H1 (cell line): Measurements from ENCODE around the gene HMGN1. TPM values are rescaled to one million over a fixed set of nuclear protein-coding genes. Genes with fewer than 3 reads are reported as not detected.

ENCODE experiments used
- CTCF ChIA-PET: fragments of 300-600 bp; sonication (Branson Sonifier 250); formaldehyde crosslinking; loops from one replicate; lab custom pipeline; 2021; ENCODE audit not compliant: partially characterized antibody; lab: Charles Lee
- POLR2A ChIA-PET: fragments of 300-600 bp; sonication (Branson Sonifier 250); formaldehyde crosslinking; loops from one replicate; lab custom pipeline; 2021; ENCODE audit warnings: inconsistent platforms; ENCODE audit not compliant: partially characterized antibody; lab: Charles Lee
- DNase-seq, 2 experiments: peaks; one replicate each; pipeline versions ENCODE4 v3.0.0 to v3.0.0-alpha.2; 2010 to 2022; ENCODE audit warnings: low spot score in 2 of 2, low read depth in 1 of 2, mixed read lengths in 1 of 2
- FAIRE-seq: peaks from 2 replicates; lab custom pipeline; 2011; peaks lifted over from hg19 to GRCh38; lab: Jason Lieb, UNC
- H2AFZ ChIP-seq: 2 replicates; pipeline ENCODE4 v1.8.1; 2012; ENCODE audit warnings: low read length, inconsistent platforms
- H2AK5ac ChIP-seq: 2 replicates; pipeline ENCODE4 v1.6.1; 2013; ENCODE audit warnings: low read depth, low read length
- H2BK120ac ChIP-seq: replicated peaks from 2 replicates; pipeline ENCODE3; 2013; ENCODE audit warnings: low read depth, low read length, inconsistent platforms
- H2BK12ac ChIP-seq: 2 replicates; pipeline ENCODE4 v1.6.1; 2013; ENCODE audit warnings: low read depth, low read length
- H2BK15ac ChIP-seq: 2 replicates; pipeline ENCODE4 v1.6.1; 2013; ENCODE audit warnings: low read length
- H2BK20ac ChIP-seq: 2 replicates; pipeline ENCODE4 v1.6.1; 2013; ENCODE audit warnings: low read length
- H2BK5ac ChIP-seq: 2 replicates; pipeline ENCODE4 v1.6.1; 2013; ENCODE audit warnings: low read depth, low read length
- H3K14ac ChIP-seq: 2 replicates; pipeline ENCODE4 v1.6.1; 2013; ENCODE audit warnings: inconsistent platforms; ENCODE audit not compliant: insufficient read length
- H3K18ac ChIP-seq: 2 replicates; pipeline ENCODE4 v1.6.1; 2013; ENCODE audit warnings: low read length; ENCODE audit errors: extremely low read depth
- H3K23ac ChIP-seq: 2 replicates; pipeline ENCODE4 v1.6.1; 2013; ENCODE audit warnings: inconsistent platforms; ENCODE audit not compliant: insufficient read length
- H3K23me2 ChIP-seq: 2 replicates; pipeline ENCODE4 v1.6.1; 2013; ENCODE audit warnings: low read depth, low read length
- H3K27ac ChIP-seq: 2 replicates; pipeline ENCODE4 v1.6.1; 2011; ENCODE audit warnings: low read depth, low read length, inconsistent platforms
- H3K27me3 ChIP-seq, 4 experiments: replicated peaks in 1 of 4; 1 replicate in 1 of 4; 2 replicates in 3 of 4; pipeline versions ENCODE4 v1.6.1 to v1.8.1; 2011 to 2013; ENCODE audit warnings: low read length in 3 of 4, mild to moderate bottlenecking in 3 of 4, inconsistent platforms in 2 of 4, mixed read lengths in 2 of 4, moderate library complexity in 1 of 4; ENCODE audit not compliant: control insufficient read depth in 3 of 4, insufficient read depth in 3 of 4; ENCODE audit errors: extremely low read depth in 1 of 4
- H3K36me3 ChIP-seq, 4 experiments: 2 replicates each; pipeline versions ENCODE4 v1.6.1 to v1.8.1; 2011 to 2013; ENCODE audit warnings: mild to moderate bottlenecking in 4 of 4, low read length in 3 of 4, moderate library complexity in 2 of 4, control low read depth in 1 of 4, inconsistent platforms in 1 of 4; ENCODE audit not compliant: insufficient read depth in 4 of 4, control insufficient read depth in 2 of 4
- H3K4ac ChIP-seq: replicated peaks from 2 replicates; pipeline ENCODE3; 2013; ENCODE audit warnings: low read length, low read depth, mixed read lengths, inconsistent platforms; ENCODE audit not compliant: insufficient read length
- H3K4me1 ChIP-seq, 4 experiments: replicated peaks in 1 of 4; 1 replicate in 1 of 4; 2 replicates in 3 of 4; pipeline versions ENCODE4 v1.6.1 to v1.8.1; 2011 to 2013; ENCODE audit warnings: low read length in 3 of 4, inconsistent platforms in 2 of 4, mixed read lengths in 1 of 4; ENCODE audit not compliant: insufficient read depth in 4 of 4, control insufficient read depth in 3 of 4
- H3K4me2 ChIP-seq, 2 experiments: 2 replicates each; pipeline versions ENCODE4 v1.6.1 to v1.8.1; 2011 to 2013; ENCODE audit warnings: low read depth in 2 of 2, low read length in 2 of 2, control low read depth in 1 of 2, inconsistent platforms in 1 of 2, mild to moderate bottlenecking in 1 of 2; ENCODE audit not compliant: insufficient read depth in 1 of 2
- H3K4me3 ChIP-seq, 4 experiments: fragments of 200-600, 300-600 bp in 1 of 4; sonication (generic), shearing (Covaris generic), sonication (Bioruptor Twin) in 1 of 4; 2 replicates each; pipeline versions ENCODE4 v1.5.1 to v1.8.1; 2011 to 2016; ENCODE audit warnings: low read length in 4 of 4, low read depth in 3 of 4, control low read depth in 2 of 4, inconsistent platforms in 2 of 4, mild to moderate bottlenecking in 2 of 4, mixed read lengths in 1 of 4, moderate library complexity in 1 of 4; ENCODE audit not compliant: insufficient read depth in 2 of 4; ENCODE audit errors: extremely low read depth in 1 of 4
- H3K56ac ChIP-seq: replicated peaks from 2 replicates; pipeline ENCODE3; 2013; ENCODE audit warnings: low read depth, mild to moderate bottlenecking, mixed read lengths, low read length, inconsistent platforms; ENCODE audit not compliant: insufficient read length
- H3K79me1 ChIP-seq: 2 replicates; pipeline ENCODE4 v1.6.1; 2013; ENCODE audit warnings: low read depth, low read length, control low read depth
- H3K79me2 ChIP-seq, 2 experiments: 2 replicates each; pipeline versions ENCODE4 v1.6.1 to v1.8.1; 2012 to 2013; ENCODE audit warnings: low read length in 2 of 2, mild to moderate bottlenecking in 2 of 2, inconsistent platforms in 1 of 2; ENCODE audit not compliant: insufficient read depth in 2 of 2, control insufficient read depth in 1 of 2
- H3K9ac ChIP-seq, 4 experiments: replicated peaks in 1 of 4; 1 replicate in 1 of 4; 2 replicates in 3 of 4; pipeline versions ENCODE4 v1.6.1 to v1.8.1; 2011 to 2013; ENCODE audit warnings: low read depth in 3 of 4, low read length in 3 of 4, control low read depth in 2 of 4, mild to moderate bottlenecking in 2 of 4, moderate library complexity in 2 of 4, inconsistent platforms in 1 of 4; ENCODE audit errors: extremely low read depth in 1 of 4
- H3K9me3 ChIP-seq, 2 experiments: 2 replicates each; pipeline versions ENCODE4 v1.6.1 to v1.8.1; 2012 to 2013; ENCODE audit warnings: mild to moderate bottlenecking in 2 of 2, moderate library complexity in 2 of 2, control low read depth in 1 of 2, inconsistent platforms in 1 of 2, low read depth in 1 of 2, low read length in 1 of 2, mixed read lengths in 1 of 2; ENCODE audit not compliant: insufficient read depth in 2 of 2
- H4K20me1 ChIP-seq, 2 experiments: replicated peaks in 1 of 2; 2 replicates each; pipeline versions ENCODE3 to v1.8.1; 2011 to 2013; ENCODE audit warnings: inconsistent platforms in 2 of 2, low read length in 2 of 2, mild to moderate bottlenecking in 1 of 2; ENCODE audit not compliant: insufficient read depth in 2 of 2, control insufficient read depth in 1 of 2
- H4K5ac ChIP-seq: 2 replicates; pipeline ENCODE4 v1.6.1; 2013; ENCODE audit warnings: low read length, low read depth, mixed read lengths, inconsistent platforms; ENCODE audit not compliant: insufficient read length
- H4K8ac ChIP-seq: 2 replicates; pipeline ENCODE4 v1.8.0; 2013; ENCODE audit warnings: mild to moderate bottlenecking, moderate library complexity, low read length, inconsistent platforms; ENCODE audit not compliant: insufficient read depth; ENCODE audit errors: extremely low read depth
- H4K91ac ChIP-seq: replicated peaks from 2 replicates; pipeline ENCODE3; 2013; ENCODE audit warnings: low read length, mixed read lengths, inconsistent platforms; ENCODE audit not compliant: insufficient read length
- ASH2L ChIP-seq: fragments of 200-600, 300-600 bp; sonication (generic); IDR thresholded peaks from one replicate; pipeline ENCODE4 v1.7.1; 2017; ENCODE audit warnings: low read length
- BRCA1 ChIP-seq: IDR thresholded peaks from 2 replicates; pipeline ENCODE4 v1.6.1; 2012; ENCODE audit warnings: low read depth, low read length, improper control_type of control experiment
- CHD1 ChIP-seq: IDR thresholded peaks from 2 replicates; pipeline ENCODE4 v1.6.1; 2012; ENCODE audit warnings: low read depth, low read length, improper control_type of control experiment
- FOSL1 ChIP-seq: IDR thresholded peaks from 2 replicates; pipeline ENCODE4 v1.6.1; 2011; ENCODE audit warnings: mild to moderate bottlenecking, low read depth, low read length, moderate library complexity; ENCODE audit not compliant: insufficient read depth
- HDAC2 ChIP-seq, 2 experiments: fragments of 300-600 bp in 1 of 2; sonication (generic) in 1 of 2; IDR thresholded peaks; 2 replicates each; pipeline ENCODE4 v1.6.1; 2011 to 2012; ENCODE audit warnings: low read depth in 2 of 2, low read length in 2 of 2, mild to moderate bottlenecking in 2 of 2, moderate library complexity in 2 of 2, borderline replicate concordance in 1 of 2, inconsistent platforms in 1 of 2
- HDAC6 ChIP-seq: IDR thresholded peaks from one replicate; pipeline ENCODE4 v1.7.1; 2012; ENCODE audit warnings: low read depth, mild to moderate bottlenecking, inconsistent platforms, low read length, moderate library complexity
- JUND ChIP-seq: IDR thresholded peaks from 2 replicates; pipeline ENCODE4 v1.6.1; 2011; ENCODE audit warnings: mild to moderate bottlenecking, improper control_type of control experiment, low read length
- NRF1 ChIP-seq: IDR thresholded peaks from 2 replicates; pipeline ENCODE4 v1.6.1; 2011; ENCODE audit warnings: mild to moderate bottlenecking, low read depth, low read length, improper control_type of control experiment
- POLR2A ChIP-seq, 2 experiments: IDR thresholded peaks; 1 replicate in 1 of 2; 2 replicates in 1 of 2; pipeline ENCODE4 v1.6.1; 2011; ENCODE audit warnings: low read depth in 2 of 2, low read length in 2 of 2, mild to moderate bottlenecking in 2 of 2; ENCODE audit errors: control extremely low read depth in 1 of 2
- RFX5 ChIP-seq: IDR thresholded peaks from 2 replicates; pipeline ENCODE4 v1.6.1; 2011; ENCODE audit warnings: low read depth, low read length, improper control_type of control experiment, borderline replicate concordance
- SP1 ChIP-seq: IDR thresholded peaks from 2 replicates; pipeline ENCODE4 v1.6.1; 2011; ENCODE audit warnings: low read depth, low read length
- SRF ChIP-seq: IDR thresholded peaks from 2 replicates; pipeline ENCODE4 v1.6.1; 2011; ENCODE audit warnings: mild to moderate bottlenecking, low read depth, low read length, moderate library complexity
- YY1 ChIP-seq: IDR thresholded peaks from 2 replicates; pipeline ENCODE4 v1.6.1; 2011; ENCODE audit warnings: low read depth, mild to moderate bottlenecking, low read length
- ZNF274 ChIP-seq: IDR thresholded peaks from 2 replicates; pipeline ENCODE4 v1.7.0; 2012; ENCODE audit warnings: low read length, borderline replicate concordance; ENCODE audit errors: extremely low read depth
- WGBS, 2 experiments: shearing (Covaris generic) in 1 of 2; methylation state at CpG; one replicate each; pipeline versions ENCODE4 v1.1.6 to v1.1.7; 2013 to 2015; ENCODE audit warnings: low lambda C conversion rate in 2 of 2, mixed read lengths in 2 of 2, inconsistent platforms in 1 of 2, low coverage in 1 of 2, missing lambda C conversion rate in 1 of 2; ENCODE audit not compliant: insufficient replicate concordance in 2 of 2, insufficient coverage in 1 of 2, insufficient read length in 1 of 2; ENCODE audit errors: extremely low coverage in 1 of 2, missing lambda C conversion rate in 1 of 2; 5-methylcytosine and 5-hydroxymethylcytosine counted together
- polyA plus RNA-seq, 7 experiments: library from polyadenylated mRNA; depleted of rRNA in 3 of 7; stranded (reverse) in 5 of 7; unstranded in 2 of 7; fragments of >200 nt in 5 of 7; fragments of 200-250 nt in 2 of 7; gene quantifications; 1 replicate in 5 of 7; 2 replicates in 1 of 7; 4 replicates in 1 of 7; pipeline versions ENCODE4 v1.2.1 to v1.2.3, GENCODE V29; 2011 to 2013; ENCODE audit warnings: missing spikeins in 2 of 7, mixed read lengths in 2 of 7
- total RNA-seq: library from RNA; stranded (reverse); fragmentation: NEBNext Ultra II Directional; extraction: Animal tissue kit (Norgen Biotek cat#: 25700); gene quantifications from 2 replicates; pipeline ENCODE4 v1.2.1, GENCODE V29; 2021

HMGN1 gene
- total and polyA plus RNA-seq, 2 of the 8 experiments (the other 6 are each of a cell fraction or from before 2014, with no cell fraction given), result 279 to 505 TPM

- ChIA-PET CTCF (interaction anchor here (0.5 to 5.4 kb wide), 12 partner anchors 10 to 267 kb away, joined by 3 to 30 read pairs (median 4); no protein-coding TSS in a partner anchor), POLR2A (interaction anchor here (0.5 to 1.4 kb wide), 5 partner anchors 14 to 69 kb away, joined by 3 to 4 read pairs (median 3); no protein-coding TSS in a partner anchor)
- Histone ChIP-seq H3K79me1 (no peaks in the 10 kb centered on the region), H2BK12ac (no peak overlapping the region), H3K14ac (no peak overlapping the region), H3K4ac (no peak overlapping the region), H3K9me3 (no peaks in the 10 kb centered on the region), H3K9ac (no peak overlapping the region), H3K23ac (no peak overlapping the region), H3K18ac (no peak overlapping the region), H2AFZ (peak overlapping the region; percentile 91), H3K23me2 (no peaks in the 10 kb centered on the region), H4K8ac (no peak overlapping the region), H3K27me3 (no peaks in the 10 kb centered on the region), H3K27ac (no peak overlapping the region), H3K4me1 (peaks cover 0 to 5% (median 3%) of the 10 kb centered on the region in 4 experiments; a peak in 3 of 7 replicates), H4K5ac (no peak overlapping the region), H2BK5ac (no peak overlapping the region), H4K20me1 (no peaks in the 10 kb centered on the region), H2BK20ac (no peak overlapping the region; the same call in 1 of the 2 replicates), H2AK5ac (no peak overlapping the region), H3K4me2 (no peak overlapping the region), H2BK120ac (no peak overlapping the region), H3K79me2 (no peaks in the 10 kb centered on the region), H3K4me3 (no peak overlapping the region), H4K91ac (no peak overlapping the region), H3K56ac (no peak overlapping the region), H2BK15ac (no peak overlapping the region), H3K36me3 (no peaks in the 10 kb centered on the region)
- WGBS, 2 experiments, result 91% methylated on average over 6 of the region's 6 CpGs; no CpG with 5 or more reads in 1 of the 2 experiments
- FAIRE-seq (no peak), DNase-seq (no peak)
- TF ChIP-seq BRCA1, result no peak
- no peak for TF ChIP-seq RFX5
- TF ChIP-seq JUND, result no peak
- TF ChIP-seq ZNF274, result no peak
- no peak for TF ChIP-seq HDAC2 (IDR thresholded peaks at IDR 0.05; ENCODE audit: borderline replicate concordance in 1 of 2, low read depth in 2 of 2, low read length in 2 of 2)
- TF ChIP-seq ASH2L, result no peak
- no peak for TF ChIP-seq NRF1
- TF ChIP-seq SRF, result no peak
- no peak for TF ChIP-seq SP1
- no peak for TF ChIP-seq POLR2A (IDR thresholded peaks at IDR 0.05; ENCODE audit: control extremely low read depth in 1 of 2, low read depth in 2 of 2, low read length in 2 of 2)
- TF ChIP-seq YY1, result no peak
- TF ChIP-seq FOSL1, result no peak
- no peak for TF ChIP-seq CHD1
- no peak for TF ChIP-seq HDAC6
Measured at GRCh38 chr21:39374046-39374445, 25.2 kb upstream of the HMGN1 start.
